ENCODE data around the gene ZNF775.

Gene ZNF775

DNA sequence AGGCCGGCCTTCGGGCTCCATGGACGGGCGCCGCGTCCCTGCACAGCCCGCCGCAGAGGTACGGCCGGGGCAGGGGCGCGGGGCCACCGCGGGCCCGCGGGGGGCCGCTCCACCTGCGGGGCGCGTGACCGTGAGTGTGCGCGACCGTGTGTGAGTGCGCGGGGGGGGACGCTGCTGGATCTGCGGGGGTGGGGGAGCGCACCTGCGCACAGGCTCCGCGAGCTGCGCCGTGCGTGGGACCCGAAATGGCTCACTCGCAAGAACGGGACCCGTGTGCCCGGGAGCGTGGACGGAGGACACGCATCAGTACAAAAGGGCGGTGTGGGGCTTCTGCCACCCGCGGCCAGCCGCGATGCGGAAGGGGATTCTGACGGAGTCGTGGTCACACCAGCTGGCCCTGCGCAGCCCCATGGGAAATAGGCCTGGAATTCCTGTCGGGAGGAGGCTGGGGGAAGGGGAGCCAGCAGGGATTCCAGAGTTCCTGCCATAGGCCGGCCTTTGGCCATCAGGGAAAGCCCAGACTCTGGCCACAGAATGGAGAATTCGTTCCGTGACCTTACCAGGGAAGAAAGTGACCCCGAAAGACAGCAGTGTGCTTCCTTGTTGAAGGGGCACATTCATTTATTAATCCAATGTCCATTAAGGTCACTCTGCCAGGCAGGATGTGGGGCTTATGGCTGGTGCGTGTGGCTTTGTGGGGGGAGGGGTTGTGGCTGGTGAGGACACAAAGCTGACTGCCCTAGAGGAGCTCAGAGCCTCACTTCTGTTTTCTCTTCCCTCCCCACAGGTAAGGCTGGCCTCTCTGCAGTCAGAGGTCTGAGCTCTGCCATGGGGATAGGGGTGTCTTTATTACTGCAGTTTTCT, 10.0 kb upstream of the ZNF775 start:
- POLR2A ChIA-PET: interaction anchor here (0.8 to 3.3 kb wide), 17 partner anchors 9 to 55 kb away, joined by 3 to 50 read pairs (median 4); partner anchors contain the start of genes ACTR3C, LRRC61 and ZNF775
- CTCF ChIA-PET: interaction anchor here (0.8 to 1.1 kb wide), 3 partner anchors 9 to 1108 kb away, joined by 3 read pairs; no protein-coding TSS in a partner anchor
- no peak for TF ChIP-seq ARNT (IDR thresholded peaks at IDR 0.05)
- no peak for TF ChIP-seq HDGF (IDR thresholded peaks at IDR 0.05; ENCODE audit: borderline replicate concordance)
- TF ChIP-seq SP1 (IDR thresholded peaks at IDR 0.05): no peak
- peak; percentile 53 for TF ChIP-seq L3MBTL2 (conservative IDR thresholded peaks at IDR 0.05)
- no peak for TF ChIP-seq NFRKB (IDR thresholded peaks at IDR 0.05)
- peak; percentile 60 for TF ChIP-seq TARDBP (IDR thresholded peaks at IDR 0.05)
- no peak for TF ChIP-seq FOXK2 (IDR thresholded peaks at IDR 0.05)
- TF ChIP-seq FOXA1 (IDR thresholded peaks at IDR 0.05): no peak
- peak; percentile 72 for DNase-seq (ENCODE audit: extremely low spot score)

DNA sequence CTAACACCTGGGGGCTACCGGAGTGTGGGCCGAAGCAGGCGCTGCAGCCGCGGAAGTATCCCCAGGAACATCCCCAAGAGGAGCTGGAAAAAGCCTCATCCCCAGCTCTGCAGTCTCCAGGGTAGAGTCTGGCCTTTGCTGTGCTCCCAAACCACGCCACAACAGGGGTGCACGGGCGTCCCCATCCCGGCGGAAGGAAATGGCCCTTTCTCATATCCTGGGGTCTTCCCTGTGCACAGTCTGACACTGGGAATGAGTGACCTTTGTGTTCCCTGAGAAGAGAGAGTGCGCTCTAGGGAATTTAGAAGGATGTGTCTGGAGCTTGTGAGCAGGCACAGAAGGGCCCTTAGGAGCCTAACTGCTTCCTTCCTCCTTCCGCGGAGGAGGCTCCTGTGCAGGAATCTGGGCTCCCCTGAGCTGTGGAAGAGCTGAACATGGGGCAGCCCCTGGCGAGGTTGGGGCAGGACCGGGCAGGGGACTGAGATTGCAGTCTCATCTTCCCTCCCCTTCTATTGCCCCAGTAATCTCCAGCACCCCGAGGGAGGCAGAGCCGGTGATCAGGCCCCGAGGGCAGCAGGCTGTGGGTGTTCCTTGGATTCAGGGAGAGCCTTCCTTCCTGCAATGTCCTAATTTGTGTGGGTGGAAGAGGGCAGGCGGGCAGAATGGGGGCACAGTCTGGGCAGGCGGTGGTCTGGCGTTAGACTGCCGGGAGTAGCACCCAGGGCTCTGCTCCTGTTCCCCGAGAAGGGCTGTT, 9.2 kb upstream of the ZNF775 start:
- ChIA-PET CTCF (interaction anchor here (0.8 to 1.1 kb wide), 2 partner anchors 33 to 1109 kb away, joined by 3 read pairs; no protein-coding TSS in a partner anchor), POLR2A (interaction anchor here (0.9 to 3.3 kb wide), 9 partner anchors 8 to 56 kb away, joined by 3 to 50 read pairs (median 15); partner anchors contain the start of genes ACTR3C, LRRC61 and ZNF775)
- DNase-seq (ENCODE audit: extremely low spot score): no peak
- TF ChIP-seq HDGF (IDR thresholded peaks at IDR 0.05; ENCODE audit: borderline replicate concordance) (no peak), FOXM1 (IDR thresholded peaks at IDR 0.05; ENCODE audit: borderline replicate concordance) (no peak), ELF4 (IDR thresholded peaks at IDR 0.05) (no peak), NFRKB (IDR thresholded peaks at IDR 0.05) (no peak), FOXA1 (IDR thresholded peaks at IDR 0.05) (no peak), L3MBTL2 (conservative IDR thresholded peaks at IDR 0.05) (no peak), SP1 (IDR thresholded peaks at IDR 0.05) (no peak), FOXK2 (IDR thresholded peaks at IDR 0.05) (no peak), CTBP1 (IDR thresholded peaks at IDR 0.05; ENCODE audit: borderline replicate concordance) (no peak), BHLHE40 (IDR thresholded peaks at IDR 0.05; ENCODE audit: borderline replicate concordance) (no peak), LEF1 (IDR thresholded peaks at IDR 0.05; ENCODE audit: borderline replicate concordance) (no peak), ZNF384 (IDR thresholded peaks at IDR 0.05) (no peak)

- POLR2A ChIA-PET: interaction anchor here (1.3 to 3.3 kb wide), 7 partner anchors 7 to 57 kb away, joined by 3 to 50 read pairs (median 20); partner anchors contain the start of genes ACTR3C, LRRC61 and ZNF775
- TF ChIP-seq HDGF (IDR thresholded peaks at IDR 0.05; ENCODE audit: borderline replicate concordance) (no peak), ZNF384 (IDR thresholded peaks at IDR 0.05) (no peak), CTBP1 (IDR thresholded peaks at IDR 0.05; ENCODE audit: borderline replicate concordance) (no peak), FOXM1 (IDR thresholded peaks at IDR 0.05; ENCODE audit: borderline replicate concordance) (no peak), ARNT (IDR thresholded peaks at IDR 0.05) (no peak), BHLHE40 (IDR thresholded peaks at IDR 0.05; ENCODE audit: borderline replicate concordance) (no peak), FOXA1 (IDR thresholded peaks at IDR 0.05) (no peak), NFRKB (IDR thresholded peaks at IDR 0.05) (no peak), FOXK2 (IDR thresholded peaks at IDR 0.05) (no peak), SP1 (IDR thresholded peaks at IDR 0.05) (no peak), LEF1 (IDR thresholded peaks at IDR 0.05; ENCODE audit: borderline replicate concordance) (no peak)
- TF ChIP-seq, protein P1, sequence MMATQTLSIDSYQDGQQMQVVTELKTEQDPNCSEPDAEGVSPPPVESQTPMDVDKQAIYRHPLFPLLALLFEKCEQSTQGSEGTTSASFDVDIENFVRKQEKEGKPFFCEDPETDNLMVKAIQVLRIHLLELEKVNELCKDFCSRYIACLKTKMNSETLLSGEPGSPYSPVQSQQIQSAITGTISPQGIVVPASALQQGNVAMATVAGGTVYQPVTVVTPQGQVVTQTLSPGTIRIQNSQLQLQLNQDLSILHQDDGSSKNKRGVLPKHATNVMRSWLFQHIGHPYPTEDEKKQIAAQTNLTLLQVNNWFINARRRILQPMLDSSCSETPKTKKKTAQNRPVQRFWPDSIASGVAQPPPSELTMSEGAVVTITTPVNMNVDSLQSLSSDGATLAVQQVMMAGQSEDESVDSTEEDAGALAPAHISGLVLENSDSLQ (IDR thresholded peaks at IDR 0.05): no peak
- CTCF ChIA-PET: interaction anchor here (1.1 kb wide), 1 partner anchor 32 kb away, joined by 3 read pairs; no protein-coding TSS in a partner anchor
Measured at GRCh38 chr7:150370612-150371071, 8.5 kb upstream of the ZNF775 start.

GRCh38 chr7:150371131-150371995, 7.8 kb upstream of the ZNF775 start:
- no peak for DNase-seq (ENCODE audit: extremely low spot score)
- CTCF ChIA-PET: no interaction called here
- POLR2A ChIA-PET: no interaction called here
- no peak for TF ChIP-seq ELF4 (IDR thresholded peaks at IDR 0.05)
- TF ChIP-seq LEF1 (IDR thresholded peaks at IDR 0.05; ENCODE audit: borderline replicate concordance): no peak
- no peak for TF ChIP-seq NFRKB (IDR thresholded peaks at IDR 0.05)
- TF ChIP-seq, protein P1 (IDR thresholded peaks at IDR 0.05): no peak
- no peak for TF ChIP-seq FOXM1 (IDR thresholded peaks at IDR 0.05; ENCODE audit: borderline replicate concordance)

More at GRCh38 chr7:150370612-150371071, 8.5 kb upstream of the ZNF775 start:
- no peak for DNase-seq (ENCODE audit: extremely low spot score)

GRCh38 chr7:150371996-150372270, 7.2 kb upstream of the ZNF775 start:
- ChIA-PET CTCF (no interaction called here), POLR2A (no interaction called here)
- DNase-seq (ENCODE audit: extremely low spot score): no peak
- TF ChIP-seq ARNT (IDR thresholded peaks at IDR 0.05) (no peak), NFRKB (IDR thresholded peaks at IDR 0.05) (no peak), SUZ12 (IDR thresholded peaks at IDR 0.05) (no peak), BHLHE40 (IDR thresholded peaks at IDR 0.05; ENCODE audit: borderline replicate concordance) (no peak), ELF4 (IDR thresholded peaks at IDR 0.05) (no peak), FOXA1 (IDR thresholded peaks at IDR 0.05) (no peak), CTBP1 (IDR thresholded peaks at IDR 0.05; ENCODE audit: borderline replicate concordance) (no peak), FOXM1 (IDR thresholded peaks at IDR 0.05; ENCODE audit: borderline replicate concordance) (no peak), HDGF (IDR thresholded peaks at IDR 0.05; ENCODE audit: borderline replicate concordance) (no peak), LEF1 (IDR thresholded peaks at IDR 0.05; ENCODE audit: borderline replicate concordance) (no peak)
- TF ChIP-seq, protein P1 (IDR thresholded peaks at IDR 0.05): no peak
